ENCODE data around the gene MKNK2.
"Not testable (repeated sequence)": the region's sequence is repeated elsewhere in the genome, so short reads cannot be mapped to it uniquely, and the experiment has no call there.

MKNK2 gene

DNA sequence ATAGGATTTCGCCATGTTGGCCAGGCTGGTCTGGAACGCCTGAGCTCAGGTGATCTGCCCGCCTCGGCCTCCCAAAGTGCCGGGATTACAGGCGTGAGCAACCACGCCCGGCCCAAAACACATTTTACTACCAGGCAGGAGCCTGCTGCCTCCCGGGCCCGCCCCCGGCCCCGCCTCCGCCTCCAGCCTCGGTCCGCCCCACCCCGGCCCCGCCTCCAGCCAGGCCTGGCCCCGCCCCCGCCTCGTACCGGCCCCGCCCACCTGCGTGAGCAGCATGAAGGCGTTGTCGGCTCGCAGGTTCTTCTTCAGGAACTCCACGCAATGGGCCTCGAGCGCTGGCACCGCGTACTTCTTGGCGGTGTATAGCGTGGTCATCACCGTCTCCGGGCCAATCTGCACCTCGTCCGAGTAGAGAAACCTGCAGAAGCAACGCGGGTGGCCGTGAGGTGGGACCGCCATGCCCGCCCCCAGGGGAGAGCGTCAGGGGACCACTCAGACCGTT, 58.2 kb downstream of the MKNK2 start:
- DNase-seq (ENCODE audit: low read depth, low spot score) = no peak

- DNase-seq (ENCODE audit: low read depth, low spot score) = no peak
Measured at GRCh38 chr19:1991018-1991913, 59.8 kb downstream of the MKNK2 start.

- DNase-seq (ENCODE audit: low read depth, low spot score) = no peak
Measured at GRCh38 chr19:1990230-1991017, 60.6 kb downstream of the MKNK2 start.

DNA sequence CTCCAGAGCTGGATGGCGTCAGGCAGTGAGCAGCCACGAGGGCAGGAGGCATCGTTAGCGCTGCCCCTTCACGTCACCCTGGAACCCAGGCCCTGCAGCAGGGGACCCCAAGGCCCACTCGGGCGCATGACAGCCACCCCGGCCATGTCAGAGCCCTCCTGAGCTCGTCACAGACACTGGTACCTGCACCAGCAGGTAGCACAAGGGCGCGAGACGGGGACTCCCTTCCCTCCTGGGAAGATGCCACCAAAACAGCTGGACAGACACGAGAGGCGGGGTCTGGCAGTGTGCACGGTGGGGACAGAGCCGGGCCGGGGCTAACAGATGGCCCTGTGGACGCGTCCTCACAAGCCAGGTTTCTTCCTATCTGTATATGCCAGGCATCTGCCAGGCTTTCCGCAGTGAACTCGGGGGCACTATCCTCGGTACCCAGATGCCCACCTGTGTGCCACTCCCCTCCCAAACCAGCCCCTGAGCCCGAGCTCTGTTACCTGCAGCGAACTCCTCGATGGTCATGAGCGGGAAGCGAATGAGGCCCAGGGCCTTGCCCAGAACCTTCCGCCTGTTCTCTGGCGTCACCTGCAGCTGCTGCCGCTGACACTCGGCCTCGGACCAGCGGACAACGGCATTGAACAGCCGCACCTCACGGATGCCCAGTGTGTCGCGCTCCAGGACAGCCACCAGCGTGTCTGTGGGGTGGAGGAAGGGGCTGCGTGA, 61.4 kb downstream of the MKNK2 start:
- no peak for DNase-seq (ENCODE audit: low read depth, low spot score)

- not testable (repeated sequence) for DNase-seq (ENCODE audit: low read depth, low spot score)
Measured at GRCh38 chr19:1988464-1988863, 62.6 kb downstream of the MKNK2 start.

Data from activated naive CD8-positive, alpha-beta T cell treated with anti-CD3 and anti-CD28 coated beads, Interleukin-2, amount 50 U/mL, for 16 hours (primary cell).